ENCODE data around the gene ETFBKMT. TPM values are rescaled to one million over a fixed set of nuclear protein-coding genes. Genes with fewer than 3 reads are reported as not detected.

Gene ETFBKMT
- total and polyA plus RNA-seq, 2 of the 4 experiments (the other 2 are of a cell fraction) = 1.2 to 2.5 TPM

GRCh38 chr12:31629756-31630732 is 29.4 kb upstream of the ETFBKMT start:
- H3K36me3 ChIP-seq (ENCODE audit: control insufficient read depth, insufficient read depth, low read length) = no peaks in the 10 kb centered on the region
- 39% methylated on average over 5 of the region's 16 CpGs; no CpG with 5 or more reads in 1 of the 2 experiments for WGBS, 2 experiments (ENCODE audit: extremely low coverage in 2 of 2, insufficient read length in 1 of 2)
- H3K27me3 ChIP-seq (ENCODE audit: control insufficient read depth, insufficient read depth, low read length) = no peaks in the 10 kb centered on the region; the same call in 1 of the 2 replicates
- ATAC-seq (ENCODE audit: low read depth) = no peak; the same call in 1 of the 2 replicates
- TF ChIP-seq BHLHE40 (IDR thresholded peaks at IDR 0.05; ENCODE audit: low read depth, low read length) (no peak), POLR2A (IDR thresholded peaks at IDR 0.05; ENCODE audit: low read depth, low read length) (no peak), NFE2L2 (IDR thresholded peaks at IDR 0.05; ENCODE audit: low read depth, low read length) (no peak), FOS (IDR thresholded peaks at IDR 0.05; ENCODE audit: low read depth, low read length) (no peak)
- no peak overlapping the region for H3K18ac ChIP-seq (ENCODE audit: low read depth, low read length)
- no peak overlapping the region for H2BK5ac ChIP-seq (ENCODE audit: low read depth, low read length, poor library complexity, severe bottlenecking)
- BruUV-seq (replicated peaks) = no TSS peak
- no peak overlapping the region for H2AK9ac ChIP-seq (replicated peaks; ENCODE audit: low read depth, low read length, poor library complexity)
- peak overlapping the region in 1 of 2 experiments; percentile 8; a peak in 1 of 4 replicates for H4K8ac ChIP-seq (ENCODE audit: low read depth in 2 of 2, low read length in 2 of 2)
- H4K5ac ChIP-seq (ENCODE audit: low read depth, low read length) = no peak overlapping the region
- no peak overlapping the region for H3K9ac ChIP-seq (ENCODE audit: low read depth, low read length)
- H4K20me1 ChIP-seq (ENCODE audit: insufficient read depth, low read length) = no peaks in the 10 kb centered on the region
- peak overlapping the region; percentile 70 for H2AFZ ChIP-seq (replicated peaks; ENCODE audit: low read length, poor library complexity)
- H3K9me1 ChIP-seq (ENCODE audit: insufficient read depth, low read length) = no peaks in the 10 kb centered on the region
- CTCF ChIA-PET = interaction anchor here (0.6 to 1.0 kb wide), 3 partner anchors 21 to 227 kb away, joined by 3 to 5 read pairs (median 3); no protein-coding TSS in a partner anchor
- DNase-seq = peak; percentile 55
- no peak overlapping the region for H3K27ac ChIP-seq (ENCODE audit: insufficient read depth, low read length)
- H3K4me2 ChIP-seq (ENCODE audit: low read depth, low read length) = no peak overlapping the region
- dilution Hi-C loops (cut with HindIII; ENCODE audit: low sequenced_read_pairs, unreplicated experiment) (no loop called here), in situ Hi-C loops (cut with MboI; ENCODE audit: low sequenced_read_pairs) (loop anchor here (10.0 kb wide), 1 partner anchor 365 kb away; no protein-coding TSS in a partner anchor), intact Hi-C loops (cut with micrococcal nuclease) (no loop called here)
- H3K4me1 ChIP-seq (ENCODE audit: control insufficient read depth, insufficient read depth, low read length) = no peaks in the 10 kb centered on the region; the same call in 1 of the 2 replicates
- H4K91ac ChIP-seq (ENCODE audit: insufficient read depth, low read depth, low read length) = no peak overlapping the region
- H2AK5ac ChIP-seq (ENCODE audit: low read depth, low read length) = no peak overlapping the region
- H3K23ac ChIP-seq (ENCODE audit: low read depth, low read length) = no peak overlapping the region
- no peak overlapping the region for H3K4me3 ChIP-seq (ENCODE audit: insufficient read depth, low read depth, low read length)
- no peak overlapping the region for H3K56ac ChIP-seq (ENCODE audit: extremely low read depth, insufficient read depth, low read length)
- H2BK120ac ChIP-seq (ENCODE audit: low read depth, low read length) = no peak overlapping the region
- H3K79me1 ChIP-seq (ENCODE audit: low read depth in 1 of 2, low read length in 2 of 2) = no peaks in the 10 kb centered on the region
- H3K9me3 ChIP-seq (ENCODE audit: control insufficient read depth, insufficient read depth, low read length) = no peaks in the 10 kb centered on the region
- no peak overlapping the region for H3K14ac ChIP-seq (replicated peaks; ENCODE audit: low read depth, low read length)
- H2BK20ac ChIP-seq (ENCODE audit: low read depth, low read length) = no peak overlapping the region
- no peak overlapping the region for H3K4ac ChIP-seq (ENCODE audit: low read depth, low read length)
- H2BK15ac ChIP-seq (ENCODE audit: low read depth, low read length) = no peak overlapping the region
- POLR2A ChIA-PET (ENCODE audit: unreplicated experiment) = no interaction called here
